Stimulated activated CD8-positive, alpha-beta memory T cell treated with anti-CD3 and anti-CD28 coated beads, Interleukin-12 subunit alpha, Interleukin-12 subunit beta, amount 100 ng/mL, for 24 hours (primary cell): Measurements from ENCODE around the gene ARHGEF19.

ENCODE experiments used
- DNase-seq: peaks from one replicate; pipeline ENCODE4 v3.0.0-alpha.2; 2020; ENCODE audit errors: extremely low read depth

Gene ARHGEF19

DNA sequence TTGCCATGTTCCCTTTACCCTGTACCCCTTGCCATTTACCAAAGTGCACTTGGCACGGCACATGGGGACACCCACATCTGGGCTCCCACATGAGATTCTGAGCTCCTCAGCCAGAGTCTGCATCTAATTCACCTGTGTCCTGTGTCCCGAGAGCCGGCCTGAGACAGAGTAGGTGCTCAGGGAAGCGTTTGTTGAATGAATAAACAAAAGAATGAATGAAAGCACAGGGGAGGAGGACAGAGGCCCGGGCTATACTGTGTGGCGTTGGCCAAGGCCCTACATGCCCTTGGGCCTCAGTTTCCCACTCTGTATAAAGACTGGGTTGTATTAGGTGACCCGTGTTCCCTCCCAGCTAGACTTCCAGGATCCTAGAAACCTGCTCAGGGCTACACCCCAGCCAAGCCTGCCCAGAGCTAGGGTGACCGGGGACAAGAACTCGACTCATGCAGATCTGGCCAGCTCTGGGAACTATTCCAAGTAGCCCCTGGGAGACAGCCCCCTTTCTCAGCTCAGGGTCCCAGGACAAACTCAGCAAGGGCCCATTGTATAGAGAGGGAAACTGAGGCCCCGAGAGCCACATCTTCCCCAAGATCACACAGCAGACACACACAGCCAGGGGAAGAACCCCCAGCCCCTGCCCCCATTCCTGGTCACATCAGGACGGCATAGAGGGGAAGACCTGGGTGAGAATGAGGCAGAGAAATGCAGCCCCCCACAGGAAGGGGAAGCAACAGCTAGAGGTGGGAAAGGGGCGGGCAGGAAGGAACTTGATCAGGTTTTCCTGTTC, 62.6 kb downstream of the ARHGEF19 start:
- no peak for DNase-seq

DNA sequence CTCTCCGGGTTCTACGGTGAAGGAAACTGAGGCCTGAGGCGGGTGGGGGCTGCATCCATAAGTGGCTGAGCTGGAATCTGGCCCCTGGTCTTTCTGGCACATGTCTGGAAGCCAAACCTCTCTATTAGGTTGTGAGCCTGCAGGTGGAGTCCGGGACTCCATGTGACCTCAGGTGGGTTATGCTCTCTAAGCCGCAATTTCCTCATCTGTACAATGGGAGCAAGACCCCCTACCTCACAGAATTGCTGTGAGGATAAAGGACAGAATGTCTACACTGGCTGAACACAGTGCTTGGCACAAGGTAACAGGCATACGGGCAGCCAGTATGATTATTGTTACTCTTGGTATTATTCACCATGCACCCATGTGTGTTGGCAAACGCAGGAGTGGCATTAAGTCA, 63.3 kb downstream of the ARHGEF19 start:
- DNase-seq: no peak

DNA sequence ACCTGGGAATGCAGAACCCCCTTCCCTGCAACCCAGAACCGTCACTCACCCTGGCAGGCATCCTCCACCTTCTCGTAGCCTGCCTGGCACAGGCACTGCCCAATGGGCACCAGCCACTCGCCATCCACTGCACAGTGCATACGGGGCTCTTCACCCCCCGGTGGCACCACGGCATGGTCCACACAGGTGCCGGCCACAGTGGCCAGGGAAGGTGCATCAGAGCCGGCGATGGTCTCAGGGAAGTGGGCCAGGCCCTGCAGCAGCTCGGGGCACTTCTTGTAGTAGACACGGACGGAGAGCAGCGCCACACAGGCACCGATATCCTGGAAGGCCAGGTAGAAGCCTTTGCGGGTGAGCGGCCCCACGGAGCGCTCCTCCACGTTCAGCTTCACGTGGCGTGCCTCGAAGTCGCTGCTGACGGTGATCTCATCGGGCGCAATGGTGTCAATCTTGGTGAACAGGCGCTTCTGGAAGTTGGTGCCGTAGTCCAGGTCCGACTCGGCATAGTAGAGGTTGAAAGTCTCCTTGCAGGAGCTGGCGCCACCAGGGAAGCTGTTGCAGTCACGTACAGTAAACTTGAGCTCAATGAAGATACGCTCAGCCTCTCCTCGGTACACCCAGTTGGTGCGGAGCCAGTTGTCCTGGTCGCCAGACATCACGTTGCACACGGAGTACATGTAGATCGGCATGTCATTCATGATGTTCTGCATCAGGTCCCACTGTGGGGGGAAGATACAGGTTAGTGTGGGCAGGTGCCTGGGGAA, 63.9 kb downstream of the ARHGEF19 start:
- no peak for DNase-seq
